Measurements from ENCODE around the gene ATXN7.

ATXN7 gene

GRCh38 chr3:64049136-64049535 is 185.5 kb downstream of the ATXN7 start:
- H3K27ac ChIP-seq (ENCODE audit: low read length) = no peak overlapping the region
- H3K4me3 ChIP-seq (ENCODE audit: low read length) = peak overlapping the region; percentile 9
- no peaks in the 10 kb centered on the region for H3K27me3 ChIP-seq (ENCODE audit: insufficient read depth, low read length)
- no peak overlapping the region for H3K9ac ChIP-seq (ENCODE audit: low read depth, low read length)
- H3K36me3 ChIP-seq (ENCODE audit: insufficient read depth, low read depth, low read length) = no peaks in the 10 kb centered on the region
- peaks cover 28% of the 10 kb centered on the region for H3K4me1 ChIP-seq (ENCODE audit: insufficient read depth, low read length)
- no peaks in the 10 kb centered on the region for H3K9me3 ChIP-seq (ENCODE audit: insufficient read depth, low read depth, low read length)

- no peak overlapping the region for H3K9ac ChIP-seq (ENCODE audit: low read depth, low read length)
- H3K4me1 ChIP-seq (ENCODE audit: insufficient read depth, low read length) = peaks cover 28% of the 10 kb centered on the region
- no peaks in the 10 kb centered on the region for H3K36me3 ChIP-seq (ENCODE audit: insufficient read depth, low read depth, low read length)
- no peaks in the 10 kb centered on the region for H3K27me3 ChIP-seq (ENCODE audit: insufficient read depth, low read length)
- peak overlapping the region; percentile 9; the same call in 1 of the 2 replicates for H3K4me3 ChIP-seq (ENCODE audit: low read length)
- H3K27ac ChIP-seq (ENCODE audit: low read length) = no peak overlapping the region
- no peaks in the 10 kb centered on the region for H3K9me3 ChIP-seq (ENCODE audit: insufficient read depth, low read depth, low read length)
Measured at GRCh38 chr3:64049832-64050231, 186.2 kb downstream of the ATXN7 start.

Measured in iPS-20b (cell line).